Measurements from ENCODE around the gene TREH. TPM values are rescaled to one million over a fixed set of nuclear protein-coding genes. Genes with fewer than 3 reads are reported as not detected.
A peak's percentile ranks its signal among the peaks of the same experiment; 100 is the strongest.

TREH gene
- total RNA-seq, 1 donor from 2014 or later = 0.41 TPM

DNA sequence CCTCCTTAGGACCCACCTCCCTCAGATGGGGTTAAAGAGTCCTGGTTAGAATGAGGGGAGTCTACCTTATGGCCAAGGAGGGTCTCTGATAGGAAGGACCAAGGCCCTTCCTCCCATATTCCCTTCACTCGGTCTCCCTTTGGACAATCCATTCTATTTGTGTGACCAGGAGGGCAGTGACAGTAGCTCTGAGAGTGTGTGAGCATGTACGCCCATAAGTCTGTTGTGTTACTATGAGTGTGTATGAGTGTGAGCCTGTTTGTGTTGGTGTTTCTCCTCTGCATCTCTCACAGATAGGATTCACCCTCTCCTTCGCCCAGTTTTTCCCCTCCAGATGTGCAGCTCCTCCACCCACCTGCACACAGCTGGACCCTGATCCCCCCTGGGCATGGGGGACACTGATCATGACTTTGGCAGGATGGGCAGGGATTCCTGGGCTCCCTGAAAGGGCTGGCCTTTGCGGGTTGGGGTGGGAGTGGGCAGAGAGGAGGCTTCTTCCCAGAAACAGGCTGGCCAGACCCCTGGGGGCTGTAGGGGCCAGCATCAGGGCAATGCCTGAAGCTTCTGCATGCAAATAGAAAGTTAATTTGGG lies 57.6 kb downstream of the TREH start:
- H3K4me1 Mint-ChIP-seq (ENCODE audit: unreplicated experiment) = peaks cover 37% of the 10 kb centered on the region

DNA sequence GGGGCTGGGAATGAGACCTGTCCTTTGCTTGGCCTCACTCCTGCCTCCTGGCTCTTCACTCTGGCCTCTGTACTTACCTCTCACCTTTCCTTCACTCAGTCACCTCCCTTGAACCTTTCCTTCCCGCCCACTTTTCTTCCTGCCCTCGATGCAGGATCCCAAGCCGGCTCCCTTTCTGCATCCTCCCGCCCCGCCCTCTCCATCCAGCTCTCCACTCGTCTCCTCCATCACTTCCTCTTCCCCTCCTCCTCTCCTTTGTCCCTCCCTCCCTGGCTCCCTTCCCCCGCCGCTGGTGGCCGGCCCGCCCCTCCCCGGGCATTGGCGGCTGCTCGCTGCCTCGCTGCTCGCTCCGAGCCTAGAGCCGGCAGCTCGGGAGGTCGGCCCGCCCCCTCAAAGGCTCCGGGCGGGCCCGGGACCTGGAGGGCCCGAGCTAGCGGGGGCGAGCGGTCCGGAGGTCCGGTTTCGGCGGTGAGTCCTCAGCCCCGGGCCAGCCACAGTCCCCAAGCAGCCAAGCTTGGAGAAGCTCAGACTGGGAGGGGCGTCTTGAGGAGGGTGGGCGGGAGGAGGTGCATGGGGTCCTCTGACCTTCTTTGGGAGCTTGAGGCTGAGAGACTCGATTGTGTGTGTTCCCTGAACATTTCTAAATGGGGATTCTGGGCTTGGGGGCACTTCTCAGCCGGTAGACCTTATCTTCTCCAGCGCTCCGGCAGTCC lies 58.2 kb downstream of the TREH start:
- no peaks in the 10 kb centered on the region for H3K9me3 Mint-ChIP-seq

More for the DNA sequence above, 57.6 kb downstream of the TREH start:
- TF ChIP-seq, protein P1, sequence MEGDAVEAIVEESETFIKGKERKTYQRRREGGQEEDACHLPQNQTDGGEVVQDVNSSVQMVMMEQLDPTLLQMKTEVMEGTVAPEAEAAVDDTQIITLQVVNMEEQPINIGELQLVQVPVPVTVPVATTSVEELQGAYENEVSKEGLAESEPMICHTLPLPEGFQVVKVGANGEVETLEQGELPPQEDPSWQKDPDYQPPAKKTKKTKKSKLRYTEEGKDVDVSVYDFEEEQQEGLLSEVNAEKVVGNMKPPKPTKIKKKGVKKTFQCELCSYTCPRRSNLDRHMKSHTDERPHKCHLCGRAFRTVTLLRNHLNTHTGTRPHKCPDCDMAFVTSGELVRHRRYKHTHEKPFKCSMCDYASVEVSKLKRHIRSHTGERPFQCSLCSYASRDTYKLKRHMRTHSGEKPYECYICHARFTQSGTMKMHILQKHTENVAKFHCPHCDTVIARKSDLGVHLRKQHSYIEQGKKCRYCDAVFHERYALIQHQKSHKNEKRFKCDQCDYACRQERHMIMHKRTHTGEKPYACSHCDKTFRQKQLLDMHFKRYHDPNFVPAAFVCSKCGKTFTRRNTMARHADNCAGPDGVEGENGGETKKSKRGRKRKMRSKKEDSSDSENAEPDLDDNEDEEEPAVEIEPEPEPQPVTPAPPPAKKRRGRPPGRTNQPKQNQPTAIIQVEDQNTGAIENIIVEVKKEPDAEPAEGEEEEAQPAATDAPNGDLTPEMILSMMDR (conservative IDR thresholded peaks at IDR 0.05) = no peak
- Mint-ChIP-seq H3K27ac (peak overlapping the region; percentile 40), H3K36me3 (no peaks in the 10 kb centered on the region), H3K4me3 (peak overlapping the region; percentile 91), H3K9me3 (no peaks in the 10 kb centered on the region), H3K27me3 (no peaks in the 10 kb centered on the region)
- DNase-seq (ENCODE audit: extremely low spot score, unreplicated experiment) = no peak

DNA sequence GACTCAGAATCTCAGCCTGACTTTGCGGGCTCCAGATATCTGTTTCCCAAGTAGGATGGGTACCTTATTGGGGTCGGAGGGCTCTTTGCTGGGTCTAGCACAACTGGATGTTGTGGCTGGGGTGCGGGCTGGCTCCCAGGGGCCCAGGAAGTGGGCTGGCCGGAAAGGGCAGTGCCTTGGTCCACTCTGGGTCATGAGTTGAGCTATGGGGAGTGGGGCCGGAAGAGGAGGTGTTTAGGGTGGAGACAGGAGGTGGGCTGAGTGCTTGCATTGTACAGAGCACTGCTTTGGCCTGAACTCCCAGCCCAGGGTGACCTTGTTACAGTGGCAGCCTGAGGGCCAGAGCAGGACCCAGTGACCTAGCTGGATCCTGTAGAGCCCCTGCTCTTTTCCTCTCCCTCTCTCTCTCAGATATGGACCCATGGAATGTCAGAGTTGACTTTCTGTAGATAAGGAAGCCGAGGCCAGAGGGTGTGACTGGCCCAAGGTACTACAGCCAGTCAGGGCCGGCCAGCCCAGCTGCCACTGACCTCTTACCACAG lies 58.9 kb downstream of the TREH start:
- Mint-ChIP-seq H3K36me3 (no peaks in the 10 kb centered on the region), H3K4me1 (ENCODE audit: unreplicated experiment) (peaks cover 46% of the 10 kb centered on the region), H3K27me3 (no peaks in the 10 kb centered on the region), H3K4me3 (peak overlapping the region; percentile 91), H3K27ac (peak overlapping the region; percentile 67), H3K9me3 (no peaks in the 10 kb centered on the region)
- TF ChIP-seq, protein P1 (conservative IDR thresholded peaks at IDR 0.05) = no peak
- no peak for DNase-seq (ENCODE audit: extremely low spot score, unreplicated experiment)

More for the DNA sequence above, 58.2 kb downstream of the TREH start:
- DNase-seq (ENCODE audit: extremely low spot score, unreplicated experiment) = peak; percentile 87
- TF ChIP-seq, protein P1 (conservative IDR thresholded peaks at IDR 0.05) = no peak
- Mint-ChIP-seq H3K4me3 (peak overlapping the region; percentile 91), H3K27ac (peak overlapping the region; percentile 67), H3K4me1 (ENCODE audit: unreplicated experiment) (peaks cover 40% of the 10 kb centered on the region), H3K36me3 (no peaks in the 10 kb centered on the region), H3K27me3 (no peaks in the 10 kb centered on the region)

DNA sequence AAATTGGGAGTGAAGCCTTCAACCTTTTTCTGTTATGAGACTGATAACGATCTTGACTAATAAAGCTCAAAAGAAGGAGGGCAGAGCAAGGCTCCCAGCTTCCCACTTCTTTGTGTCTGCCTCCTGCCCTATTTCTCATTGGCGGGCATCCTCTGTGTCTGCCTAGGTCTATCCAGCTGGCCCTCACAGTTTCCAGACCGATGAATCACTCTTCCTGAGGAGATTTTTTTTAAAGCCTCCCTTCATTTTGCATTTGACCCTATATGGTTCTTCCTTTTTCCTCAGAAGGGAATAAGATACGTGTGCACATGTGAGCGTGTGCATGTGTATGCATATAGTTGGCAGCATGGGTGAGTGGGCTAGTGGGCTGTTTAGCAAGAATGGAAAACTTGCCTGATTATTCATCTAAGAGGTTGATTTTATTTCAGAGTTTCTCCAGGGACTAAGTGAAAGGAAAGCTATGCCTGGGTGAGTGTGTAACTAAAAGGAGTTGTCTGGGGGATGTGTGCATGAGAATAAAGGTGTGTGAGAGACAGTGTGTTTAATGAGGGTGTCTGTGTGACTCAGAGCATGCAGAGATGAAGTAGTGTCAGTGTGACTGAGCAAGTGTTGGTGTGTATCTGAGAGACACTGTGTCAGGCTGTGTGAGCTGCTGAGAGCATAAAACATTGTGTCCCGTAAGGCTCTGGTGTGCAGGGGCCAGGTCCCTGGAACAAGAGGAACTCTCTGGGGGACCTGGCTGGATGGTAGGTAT lies 59.8 kb downstream of the TREH start:
- Mint-ChIP-seq H3K27me3 (no peaks in the 10 kb centered on the region), H3K27ac (peak overlapping the region; percentile 31), H3K4me1 (ENCODE audit: unreplicated experiment) (peaks cover 51% of the 10 kb centered on the region), H3K4me3 (peak overlapping the region; percentile 74), H3K36me3 (no peaks in the 10 kb centered on the region), H3K9me3 (no peaks in the 10 kb centered on the region)
- TF ChIP-seq, protein P1 (conservative IDR thresholded peaks at IDR 0.05) = no peak
- DNase-seq (ENCODE audit: extremely low spot score, unreplicated experiment) = no peak

DNA sequence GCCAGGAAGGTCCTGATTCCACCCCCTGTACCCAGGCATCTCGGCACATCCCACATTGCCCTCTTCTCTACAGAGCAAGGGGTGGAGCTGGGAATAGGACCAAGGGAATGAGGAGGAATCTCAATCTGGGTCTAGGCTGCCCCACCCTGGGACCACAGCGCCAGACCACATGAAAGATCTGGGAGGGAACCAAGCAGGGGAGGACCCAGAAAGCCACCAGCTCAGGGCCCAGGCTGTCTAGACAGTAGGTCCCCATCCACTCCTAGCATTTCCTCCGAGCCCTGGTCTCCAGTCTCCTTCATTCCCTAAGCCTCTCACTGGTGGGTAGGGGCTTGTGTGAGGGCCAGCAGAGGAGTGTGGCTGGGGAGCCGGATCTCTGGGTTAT lies 60.5 kb downstream of the TREH start:
- Mint-ChIP-seq H3K4me1 (ENCODE audit: unreplicated experiment) (peaks cover 51% of the 10 kb centered on the region), H3K27me3 (peaks cover under 1% of the 10 kb centered on the region), H3K9me3 (no peaks in the 10 kb centered on the region), H3K27ac (peak overlapping the region; percentile 60), H3K4me3 (peak overlapping the region; percentile 56), H3K36me3 (no peaks in the 10 kb centered on the region)
- TF ChIP-seq, protein P1 (conservative IDR thresholded peaks at IDR 0.05) = no peak
- DNase-seq (ENCODE audit: extremely low spot score, unreplicated experiment) = no peak

All from type B pancreatic cell (in vitro differentiated cells).